Right lobe of liver (tissue), 4 donors: ENCODE data around the gene DSCAM.

Experiments
- CTCF ChIP-seq, 4 donors: fragments of 200-600 bp in 3 of 4; fragments of 450-650 bp in 1 of 4; IDR thresholded peaks; one replicate each; pipeline versions ENCODE4 v1.5.1 to v1.8.0; 2016 to 2022; ENCODE audit warnings: antibody characterized with exemption in 4 of 4, mild to moderate bottlenecking in 2 of 4
- POLR2A ChIP-seq: fragments of 450-650 bp; IDR thresholded peaks from one replicate; pipeline ENCODE4 v1.6.1; 2017; ENCODE audit warnings: antibody characterized with exemption, mild to moderate bottlenecking
- donor health status: DM: no; HTN: no; CAD: no.
- donor health status: DM: no; HTN: no; CAD: no.
- donor health status: DM: no; HTN: yes; CAD: no.

- TF ChIP-seq CTCF (IDR thresholded peaks at IDR 0.05) (no peak), POLR2A (no peak)
Observed at GRCh38 chr21:40043423-40043822, 803.5 kb downstream of the DSCAM start.
